GM18520 (cell line): ENCODE measurements around the gene HRH3.

Source experiments
- ATAC-seq: cut with Tn5 transposase; IDR thresholded peaks from one replicate; pipeline ENCODE4 v1.9.1; 2021; ENCODE audit not compliant: unreplicated experiment

HRH3 gene

DNA sequence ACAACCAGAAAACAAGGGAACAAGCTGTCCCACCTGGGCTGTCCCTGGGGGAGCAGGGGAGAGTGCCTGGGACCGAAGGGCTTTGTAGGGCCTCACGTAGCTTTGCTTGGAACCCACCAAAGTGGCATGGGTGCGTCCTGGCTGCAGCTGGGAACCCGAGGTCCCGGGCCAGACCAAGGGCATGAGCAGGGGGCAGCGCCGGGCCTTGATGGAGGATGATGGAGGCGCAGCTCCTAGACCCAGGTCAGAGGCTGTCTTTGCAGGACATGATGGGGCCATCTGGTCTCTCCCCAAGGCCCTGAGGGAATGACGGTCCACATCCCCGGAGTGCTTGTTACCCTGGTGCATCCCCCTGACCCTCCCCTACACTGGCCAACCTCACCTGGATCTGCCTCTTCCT is 10.6 kb upstream of the HRH3 start:
- ATAC-seq: no peak

DNA sequence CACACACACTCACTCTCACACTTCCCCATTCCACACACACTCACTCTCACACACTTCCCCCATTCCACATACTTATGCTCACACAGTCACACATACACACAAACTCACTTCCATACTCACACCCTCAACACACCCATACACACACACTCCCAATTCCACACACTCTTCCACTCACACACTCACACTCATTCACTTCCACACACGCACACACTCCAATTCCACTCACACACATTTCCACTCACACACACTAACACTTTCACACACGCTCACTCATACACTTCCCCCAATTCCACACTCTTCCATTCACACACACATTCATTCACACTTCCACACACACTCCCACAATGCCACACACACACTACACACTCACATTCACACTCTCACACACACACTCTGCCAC is 10.2 kb upstream of the HRH3 start:
- no peak for ATAC-seq

DNA sequence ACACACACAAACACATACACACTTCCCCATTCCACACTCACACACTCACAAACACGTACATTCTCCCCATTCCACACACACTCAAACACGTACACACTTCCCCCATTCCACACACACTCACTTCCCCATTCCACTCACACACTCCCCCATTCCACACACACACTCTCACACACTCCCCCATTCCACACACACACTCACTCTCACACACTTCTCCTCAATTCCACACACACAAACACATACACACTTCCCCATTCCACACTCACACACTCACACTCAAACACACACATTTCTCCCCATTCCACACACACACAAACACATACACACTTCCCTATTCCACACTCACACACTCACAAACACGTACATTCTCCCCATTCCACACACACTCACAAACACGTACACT is 9.6 kb upstream of the HRH3 start:
- no peak for ATAC-seq

DNA sequence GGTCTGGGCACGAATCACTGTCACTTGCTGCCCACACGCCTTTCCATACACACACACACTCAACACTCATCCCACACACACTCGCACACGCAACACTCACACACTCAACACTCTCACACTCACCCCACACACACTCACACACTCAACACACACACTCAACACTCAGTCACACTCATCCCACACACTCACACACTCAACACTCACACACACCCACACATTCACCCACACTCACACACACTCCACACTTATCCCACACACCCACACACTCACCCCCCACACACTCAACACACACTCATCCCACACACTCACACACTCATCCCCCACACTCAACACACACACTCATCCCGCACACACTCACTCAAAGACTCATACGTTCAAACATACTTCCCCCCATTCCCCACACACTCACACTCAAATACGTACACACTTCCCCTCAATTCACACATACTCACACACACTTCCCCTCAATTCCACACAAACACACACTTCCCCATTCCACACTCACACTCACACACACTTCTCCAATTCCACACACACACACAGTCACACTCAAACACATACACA is 9.0 kb upstream of the HRH3 start:
- no peak for ATAC-seq

DNA sequence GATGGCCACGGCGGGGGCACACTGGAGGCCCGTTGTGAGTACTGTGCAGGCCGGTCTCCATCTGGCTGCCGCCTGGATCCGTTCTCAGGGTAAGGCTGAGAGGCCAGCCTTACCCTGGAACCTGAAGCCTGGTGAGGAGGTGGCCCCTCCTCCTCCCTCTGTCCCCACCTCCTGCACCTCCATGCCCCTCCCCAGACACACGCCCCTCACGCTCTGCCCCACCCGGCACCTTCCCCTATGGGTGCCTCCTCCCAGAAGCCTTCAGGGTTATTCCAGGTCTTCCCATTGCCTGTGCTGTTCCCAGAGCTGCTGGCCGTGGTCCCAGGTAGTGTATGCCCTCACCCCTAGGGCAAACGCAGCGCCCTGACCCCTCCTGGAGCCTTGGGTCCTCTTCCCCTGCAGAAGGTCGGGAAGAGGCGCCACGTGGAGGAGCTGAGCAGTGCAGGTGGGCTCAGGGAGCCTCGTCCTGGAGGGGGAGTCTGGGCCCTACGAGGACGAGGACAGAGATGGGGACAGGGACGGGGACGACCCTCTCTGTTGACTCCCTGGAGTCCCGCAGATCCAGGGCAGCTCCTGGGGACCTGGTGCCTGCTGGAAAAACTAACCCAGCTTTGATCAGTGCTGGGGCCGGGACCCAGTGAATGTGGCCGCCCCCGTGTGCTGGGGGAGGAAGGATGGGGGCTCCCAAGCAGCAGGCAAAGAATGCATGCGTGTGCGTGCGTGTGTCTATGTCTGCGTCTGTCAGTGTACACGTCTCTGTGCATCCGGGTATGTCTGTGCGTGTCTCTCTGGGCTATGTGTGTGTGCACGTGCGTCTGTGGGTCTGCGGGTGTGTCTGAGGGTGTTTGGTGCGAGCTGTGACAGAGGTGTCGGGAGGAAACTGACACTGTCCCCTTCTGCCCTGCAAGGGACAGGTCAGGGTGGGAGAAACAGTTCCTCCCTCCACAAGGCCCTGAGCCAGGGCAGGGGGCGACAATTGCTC is 8.2 kb upstream of the HRH3 start:
- no peak for ATAC-seq

DNA sequence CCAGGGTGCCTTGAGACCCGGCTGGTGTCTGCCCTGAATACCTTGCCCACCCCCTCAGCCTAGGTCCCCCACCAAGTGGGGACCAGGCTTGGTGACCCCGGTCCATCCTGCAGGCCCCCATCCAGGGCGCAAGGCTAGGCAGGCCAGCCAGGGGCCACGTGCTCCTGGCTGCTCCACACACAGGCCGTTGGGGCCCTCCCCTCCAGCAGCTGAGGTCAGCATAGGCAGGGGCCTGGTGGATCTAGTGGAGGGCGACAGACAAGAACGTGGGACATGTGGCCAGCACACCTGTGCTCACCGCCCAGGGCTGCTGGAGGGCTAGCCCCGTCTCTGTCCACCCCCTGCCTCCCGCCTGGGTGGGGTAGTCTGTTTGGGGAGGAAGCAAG is 7.5 kb upstream of the HRH3 start:
- no peak for ATAC-seq

DNA sequence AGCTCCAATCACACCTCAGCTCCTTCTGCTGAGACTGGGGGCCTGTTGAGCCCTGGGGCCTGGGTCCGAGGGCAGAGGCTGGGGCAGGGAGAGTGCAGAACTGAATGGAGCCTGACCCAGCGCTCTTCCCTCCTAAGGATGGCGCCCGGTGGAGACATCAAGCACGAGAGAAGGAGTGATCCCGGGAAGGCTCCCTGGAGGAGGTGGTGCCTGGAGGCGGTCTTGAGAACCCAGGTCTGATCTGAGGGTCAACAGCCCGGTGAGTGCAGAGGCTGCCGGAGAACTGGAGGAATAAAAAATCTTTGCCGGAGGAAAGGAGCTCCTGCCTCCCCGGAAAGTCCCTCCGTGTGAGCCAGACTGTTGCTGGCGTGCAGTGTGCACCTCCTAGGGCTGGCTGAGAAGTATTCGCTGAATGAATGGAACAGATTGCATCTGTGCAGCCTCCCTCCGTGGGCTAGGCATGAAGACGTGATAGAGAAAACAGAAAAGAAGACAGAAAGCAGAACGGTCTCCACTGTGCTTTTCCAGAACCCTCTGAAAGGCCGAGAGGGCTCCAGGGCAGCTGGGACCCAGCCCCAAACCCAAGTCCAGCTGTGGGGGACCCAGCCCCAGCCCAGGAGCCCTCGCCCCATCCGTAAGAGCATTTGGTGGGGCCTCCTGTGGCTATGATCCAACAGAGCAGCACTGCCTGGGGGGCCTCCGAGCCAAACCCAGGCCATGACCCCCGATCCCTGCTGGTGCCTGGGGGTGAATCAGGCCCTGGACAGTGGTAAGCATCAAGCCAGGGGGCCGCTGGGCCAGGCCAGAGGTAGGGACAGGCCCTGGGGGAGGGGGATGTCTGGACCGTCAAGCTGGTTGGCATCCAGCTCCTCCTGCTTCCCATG is 6.9 kb upstream of the HRH3 start:
- ATAC-seq: no peak

DNA sequence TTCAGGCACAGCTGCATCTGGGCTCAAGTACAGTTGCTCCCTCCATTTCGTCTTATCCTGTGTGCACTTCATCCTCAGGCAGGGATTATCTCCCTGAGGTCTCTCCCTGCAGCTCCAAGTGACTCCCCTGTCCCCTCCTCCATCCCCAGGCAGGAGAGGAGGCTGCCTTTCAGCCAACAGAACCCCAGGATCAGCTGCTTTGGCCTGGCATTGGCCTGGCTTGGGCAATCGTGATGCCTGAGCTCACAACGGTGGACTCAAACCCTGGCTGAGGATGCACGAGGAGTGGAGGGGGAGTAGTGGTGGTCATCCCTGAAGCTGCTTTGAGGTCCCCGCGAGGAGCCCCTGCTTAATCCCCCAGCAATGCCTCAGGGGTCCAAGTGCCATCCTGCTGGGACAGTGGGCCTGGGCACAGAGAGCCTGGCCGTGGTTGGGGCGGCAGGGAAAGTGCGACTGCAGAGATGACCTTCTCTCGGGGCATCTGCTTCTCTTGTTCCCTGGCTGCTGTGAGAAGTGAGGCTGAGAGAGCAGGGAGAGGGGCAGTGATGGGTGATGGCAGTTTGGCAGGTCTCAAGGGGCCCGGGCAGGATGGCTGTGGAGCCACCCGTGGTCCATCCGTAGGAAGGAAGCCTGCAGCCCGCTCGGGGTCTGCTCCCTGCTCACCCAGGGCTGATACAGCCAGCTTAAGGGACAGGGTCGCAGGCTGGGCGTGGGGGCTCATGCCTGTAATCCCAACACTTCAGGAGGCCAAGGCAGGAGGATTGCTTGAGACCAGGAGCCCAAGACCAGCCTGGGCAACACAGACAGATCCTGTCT is 6.0 kb upstream of the HRH3 start:
- no peak for ATAC-seq

DNA sequence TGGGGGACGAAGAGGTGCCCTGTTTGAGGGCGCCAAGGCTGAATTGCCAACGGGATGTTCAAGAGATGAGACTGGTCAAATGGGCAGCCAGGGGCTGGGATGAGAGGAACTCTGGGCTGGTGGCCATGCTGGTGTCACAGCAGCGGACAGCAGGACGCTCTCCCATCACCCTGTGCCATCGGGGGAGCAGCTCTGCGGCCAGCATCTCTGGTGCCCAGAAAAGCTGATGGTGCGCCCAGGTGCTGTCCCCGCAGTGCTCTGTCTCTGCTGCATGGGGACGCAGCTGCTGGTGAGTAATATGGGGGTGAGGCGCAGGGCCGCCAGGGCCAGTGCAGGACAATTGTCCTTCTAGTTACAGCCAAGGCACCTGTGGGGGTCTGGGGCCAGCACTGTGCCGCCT is 4.9 kb upstream of the HRH3 start:
- ATAC-seq: no peak

DNA sequence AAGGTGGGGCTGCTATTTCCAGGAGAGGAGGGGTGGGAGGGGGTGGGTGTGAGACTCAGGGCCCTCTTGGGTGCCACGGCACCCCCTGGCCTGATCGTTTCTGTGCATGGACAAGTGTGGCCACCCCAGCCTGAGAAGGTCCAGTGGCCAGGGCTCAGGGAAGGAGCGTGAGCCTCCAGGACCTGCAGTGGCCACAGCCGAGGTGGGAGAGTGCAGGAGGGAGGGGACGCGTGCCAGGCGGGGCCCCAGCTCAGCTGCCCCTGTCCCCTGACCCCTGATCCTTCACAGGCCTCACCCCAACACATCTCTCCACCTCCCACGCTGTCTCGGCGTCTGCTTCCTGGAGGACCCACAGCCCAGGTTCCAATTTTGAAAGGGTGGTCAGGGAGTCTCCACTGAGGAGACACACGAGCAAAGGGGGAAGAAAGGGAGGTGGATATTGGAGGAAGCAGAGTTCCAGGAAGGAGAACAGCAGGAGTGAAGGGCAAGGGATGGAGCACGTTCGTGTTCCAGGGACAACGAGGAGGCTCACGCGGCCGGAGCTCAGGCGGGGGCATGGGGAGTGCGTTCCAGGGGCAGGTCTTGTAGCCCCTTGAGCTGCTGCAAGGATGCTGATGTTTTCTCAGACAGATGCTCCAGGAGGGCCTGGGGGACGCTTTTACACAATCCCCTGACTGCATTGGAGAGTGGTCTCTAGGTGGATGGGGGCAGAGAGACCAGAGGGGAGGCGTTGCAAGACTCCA is 4.2 kb upstream of the HRH3 start:
- ATAC-seq: no peak

DNA sequence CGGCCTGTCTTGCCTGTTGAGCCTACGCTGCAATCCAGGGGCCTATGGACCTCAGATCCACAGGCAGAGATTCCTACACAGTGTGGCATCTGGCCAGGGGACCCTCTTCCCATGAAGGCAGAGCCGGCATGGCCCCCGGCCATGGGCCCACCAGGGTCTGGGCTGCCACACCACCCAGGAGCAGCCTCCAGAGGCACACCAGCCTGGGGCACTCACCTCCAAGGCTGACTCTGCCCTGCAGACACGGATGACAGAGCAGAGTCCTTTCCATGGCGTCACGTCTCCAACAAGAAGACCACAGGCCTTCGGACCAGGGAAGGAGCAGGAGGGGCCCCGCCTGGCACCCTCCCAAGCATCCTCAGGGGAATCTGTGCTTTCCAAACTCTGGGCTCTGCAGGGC is 3.5 kb upstream of the HRH3 start:
- no peak for ATAC-seq

DNA sequence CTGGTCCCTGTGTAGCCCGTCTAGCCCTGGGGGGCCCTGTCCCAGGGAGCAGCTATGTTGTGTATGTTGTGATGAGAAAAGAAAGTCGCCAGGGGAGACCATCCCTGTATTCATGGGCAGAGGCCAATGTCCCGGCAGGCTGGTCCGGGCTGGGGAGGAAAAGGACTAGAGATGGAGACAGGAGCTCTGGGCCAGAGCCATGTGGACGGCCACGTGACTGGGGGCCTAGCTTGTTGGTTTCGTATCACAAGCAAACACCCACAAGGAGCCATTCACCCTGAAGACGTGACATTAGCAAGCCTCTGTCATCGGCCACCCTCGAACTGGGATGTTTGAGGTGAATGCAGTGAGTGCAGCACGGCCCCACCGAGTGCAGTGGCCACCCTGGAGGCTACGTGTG is 2.9 kb upstream of the HRH3 start:
- ATAC-seq: no peak

DNA sequence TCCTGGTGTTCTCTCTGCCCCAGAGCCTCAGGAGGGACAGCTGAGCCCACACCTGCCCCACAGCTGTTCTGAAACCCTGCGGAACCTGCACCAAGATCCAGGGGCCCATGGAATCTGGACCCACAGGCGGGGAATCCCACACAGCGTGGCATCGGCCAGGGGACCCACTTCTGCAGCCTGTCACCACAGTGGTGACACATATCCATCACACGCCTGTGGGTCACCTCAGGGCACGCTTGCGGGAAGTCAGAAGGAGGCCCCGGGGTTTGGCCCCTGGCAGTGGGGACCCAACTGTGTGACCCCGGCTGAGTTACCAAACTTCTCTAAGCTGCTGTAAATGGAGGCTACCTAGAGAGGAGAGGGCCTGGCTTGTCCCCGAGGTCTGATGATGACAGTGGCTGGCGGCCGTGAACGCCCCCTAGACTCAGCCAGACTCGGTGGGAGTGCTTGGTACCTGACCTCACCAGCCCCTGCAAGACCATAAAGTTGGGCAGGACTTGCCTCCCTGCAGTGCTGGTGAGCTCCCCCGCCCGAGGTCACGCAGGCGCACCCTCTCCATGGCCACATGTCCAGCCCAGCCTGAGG is 2.3 kb upstream of the HRH3 start:
- ATAC-seq: no peak

DNA sequence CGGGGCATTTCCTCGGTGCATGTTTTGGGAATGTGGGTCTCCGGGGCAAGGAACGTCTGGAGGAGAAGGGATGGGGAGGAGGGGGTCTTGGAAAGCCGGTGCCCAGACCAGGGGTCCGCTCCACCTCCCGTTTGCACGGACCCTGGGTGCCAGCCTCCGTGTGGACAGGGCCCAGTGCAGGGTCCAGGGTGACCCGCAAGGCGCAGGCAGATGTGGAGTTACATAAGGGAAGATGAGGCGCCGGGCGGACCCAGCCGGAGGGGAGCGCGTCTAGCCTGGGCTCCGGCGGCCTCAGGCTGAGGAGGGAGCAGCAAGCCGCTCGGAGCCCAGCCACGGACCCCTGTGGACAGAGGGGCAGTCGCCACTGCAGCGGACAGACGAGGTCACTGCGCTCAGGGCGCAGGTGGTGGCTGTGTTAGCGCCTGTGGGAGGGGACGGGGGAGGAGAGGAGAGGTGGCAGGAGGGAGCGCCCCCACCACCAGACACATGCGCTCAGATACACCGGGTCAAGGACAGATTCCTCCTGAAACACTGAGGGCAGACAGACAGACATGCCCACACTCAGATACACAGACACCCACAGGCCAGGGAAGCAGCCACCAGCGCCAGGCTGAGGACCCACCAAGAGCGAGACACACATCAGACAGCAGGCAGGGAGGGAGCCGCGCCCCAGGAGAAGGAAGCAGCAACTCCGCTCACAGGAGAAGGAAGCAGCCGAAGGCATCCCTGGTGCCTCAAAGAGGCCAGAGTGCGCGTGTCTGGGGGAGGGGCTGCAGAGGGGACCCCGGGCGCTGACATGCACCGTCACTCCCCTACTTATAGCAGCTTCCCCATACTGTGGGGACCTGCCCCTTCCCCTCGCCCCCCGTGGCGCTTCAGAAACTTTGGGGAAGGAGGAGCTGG is 839 bp upstream of the HRH3 start:
- no peak for ATAC-seq

DNA sequence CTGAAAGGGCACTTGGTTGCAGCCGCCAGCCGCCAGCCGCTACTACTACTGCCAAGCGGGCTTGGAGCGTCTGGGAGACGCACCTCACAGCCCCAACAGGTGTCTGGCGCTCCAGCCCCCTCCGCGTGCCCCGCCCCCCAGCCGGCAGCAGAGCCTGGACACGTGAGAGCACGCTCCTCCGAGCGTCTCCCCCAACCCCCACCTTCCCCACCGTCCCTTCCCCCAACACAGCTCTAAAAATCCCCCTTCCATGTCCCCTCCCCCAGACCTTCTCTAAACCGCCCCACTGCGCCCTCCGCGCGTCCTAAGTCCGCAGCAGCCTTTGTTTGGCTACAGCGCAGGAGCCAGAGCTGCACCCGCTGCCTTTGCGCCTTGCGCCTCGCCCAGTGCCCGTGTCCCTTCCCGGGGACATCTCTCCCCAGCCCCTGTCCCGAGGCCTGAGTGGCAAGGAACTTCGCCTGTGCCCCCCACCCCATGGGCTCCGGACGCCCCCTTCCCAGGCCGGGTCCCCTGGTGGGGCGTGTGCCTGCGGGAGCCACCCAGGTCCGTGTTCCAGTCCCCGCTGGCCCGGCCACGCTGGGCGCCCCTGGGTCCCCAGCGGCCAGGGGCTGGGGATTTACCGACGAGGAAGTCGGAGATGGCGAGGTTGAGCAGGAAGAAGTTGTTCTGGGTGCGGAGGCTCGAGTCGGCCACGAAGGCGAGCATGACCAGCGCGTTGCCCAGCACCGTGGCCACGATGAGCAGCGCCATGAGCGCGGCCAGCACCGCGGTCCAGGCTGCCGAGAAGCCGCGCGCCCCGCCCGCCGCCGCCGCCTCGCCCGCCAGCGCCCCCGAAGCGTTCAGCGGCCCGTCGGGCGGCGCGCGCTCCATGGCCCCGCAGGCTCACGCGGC is 732 bp downstream of the HRH3 start:
- no peak for ATAC-seq

DNA sequence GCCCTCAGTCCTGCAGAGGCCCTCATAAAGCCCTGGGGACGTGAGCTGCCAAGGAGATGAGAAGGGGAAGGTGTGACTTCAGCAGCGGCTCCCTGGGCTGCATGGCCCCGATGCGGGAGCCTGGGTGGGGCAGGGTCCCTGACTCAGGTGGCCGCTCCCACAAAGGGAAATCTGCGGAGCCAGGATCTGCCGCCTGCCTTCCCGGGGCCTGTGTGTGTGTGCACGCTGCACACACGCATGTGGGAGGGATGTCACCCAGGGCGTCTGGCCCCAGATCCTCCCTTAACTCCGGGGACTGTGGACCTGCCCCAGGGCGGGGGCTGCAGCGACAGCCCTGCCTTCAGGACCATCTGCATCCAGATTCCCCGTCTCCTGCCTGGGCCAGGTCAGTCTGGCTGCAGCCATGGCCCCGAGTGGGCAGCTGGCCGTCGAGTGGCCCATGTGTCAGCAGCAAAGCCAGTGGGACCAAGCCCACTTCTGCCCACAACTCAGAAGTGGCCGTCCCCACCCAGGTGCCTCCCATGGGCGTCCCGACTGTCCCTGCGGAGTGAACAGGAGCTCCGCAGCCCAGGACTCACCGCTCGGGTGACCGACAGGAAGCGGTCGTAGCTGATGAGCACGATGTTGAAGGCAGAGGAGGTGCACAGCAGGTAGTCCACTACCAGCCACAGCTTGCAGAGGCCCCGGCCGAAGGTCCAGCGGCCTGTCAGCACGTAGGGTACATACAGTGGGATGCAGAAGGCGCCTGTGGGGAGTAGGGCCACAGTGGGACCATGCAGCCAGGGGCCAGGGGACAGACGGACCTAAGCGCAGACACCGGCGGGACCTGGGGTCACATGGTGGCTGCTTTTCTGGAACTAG is 1.9 kb downstream of the HRH3 start:
- no peak for ATAC-seq
